Vagina (tissue), 2 donors: Measurements from ENCODE around the gene ORM2.

Source experiments
- CTCF ChIP-seq, 3 experiments: fragments of 450-650 bp in 2 of 3; fragments of 200-600 bp in 1 of 3; sonication (generic) in 1 of 3; IDR thresholded peaks; one replicate each; pipeline ENCODE4 v1.5.1; 2017 to 2019; ENCODE audit warnings: antibody characterized with exemption in 3 of 3, mild to moderate bottlenecking in 2 of 3, moderate library complexity in 2 of 3
- POLR2A ChIP-seq, 2 donors: fragments of 450-650 bp; IDR thresholded peaks; one replicate each; pipeline ENCODE4 v1.6.1; 2017; ENCODE audit warnings: antibody characterized with exemption in 2 of 2, mild to moderate bottlenecking in 2 of 2, moderate library complexity in 2 of 2
- POLR2AphosphoS5 ChIP-seq, 2 donors: sonication (generic); formaldehyde crosslinking; IDR thresholded peaks; one replicate each; pipeline ENCODE4 v1.9.0; 2017; ENCODE audit warnings: antibody characterized with exemption in 2 of 2, mild to moderate bottlenecking in 2 of 2, low read depth in 1 of 2; ENCODE audit not compliant: insufficient read depth in 1 of 2

GRCh38 chr9:114307899-114308267 lies 21.8 kb upstream of the ORM2 start:
- no peak for TF ChIP-seq POLR2A (IDR thresholded peaks at IDR 0.05)
- no peak for TF ChIP-seq CTCF (IDR thresholded peaks at IDR 0.05)
- TF ChIP-seq POLR2AphosphoS5 (IDR thresholded peaks at IDR 0.05; ENCODE audit: insufficient read depth in 1 of 2, low read depth in 1 of 2): no peak
